Bronchial epithelial cell (primary cell): ENCODE data around the gene CLRN3. TPM values are rescaled to one million over a fixed set of nuclear protein-coding genes. Genes with fewer than 3 reads are reported as not detected.

Experiments
- DNase-seq: peaks from one replicate; pipeline ENCODE4 v3.0.0-alpha.2; 2010; ENCODE audit warnings: low read depth
- FAIRE-seq: peaks from 2 replicates; lab custom pipeline; 2011; peaks lifted over from hg19 to GRCh38; lab: Jason Lieb, UNC
- H3K27me3 ChIP-seq: 2 replicates; pipeline ENCODE4 v1.5.1; 2011; ENCODE audit warnings: low read length; ENCODE audit not compliant: control insufficient read depth, insufficient read depth
- H3K36me3 ChIP-seq: 2 replicates; pipeline ENCODE4 v1.5.1; 2011; ENCODE audit warnings: low read length; ENCODE audit not compliant: control insufficient read depth, insufficient read depth
- H3K4me3 ChIP-seq: 2 replicates; pipeline ENCODE4 v1.5.1; 2011; ENCODE audit warnings: mild to moderate bottlenecking, low read depth, low read length, control low read depth
- total RNA-seq: library from RNA; depleted of rRNA; stranded (reverse); fragments of >200 nt; gene quantifications from 2 replicates; pipeline ENCODE4 v1.2.1, GENCODE V29; 2014
- TF ChIP-seq, protein P1 (sequence below): IDR thresholded peaks from 2 replicates; pipeline ENCODE4 v1.5.1; 2011; ENCODE audit warnings: mild to moderate bottlenecking, moderate library complexity, low read length, control low read depth, inconsistent platforms; ENCODE audit not compliant: insufficient read depth, severe bottlenecking

CLRN3 gene
- total RNA-seq, 1 donor from 2014 or later = not detected

DNA sequence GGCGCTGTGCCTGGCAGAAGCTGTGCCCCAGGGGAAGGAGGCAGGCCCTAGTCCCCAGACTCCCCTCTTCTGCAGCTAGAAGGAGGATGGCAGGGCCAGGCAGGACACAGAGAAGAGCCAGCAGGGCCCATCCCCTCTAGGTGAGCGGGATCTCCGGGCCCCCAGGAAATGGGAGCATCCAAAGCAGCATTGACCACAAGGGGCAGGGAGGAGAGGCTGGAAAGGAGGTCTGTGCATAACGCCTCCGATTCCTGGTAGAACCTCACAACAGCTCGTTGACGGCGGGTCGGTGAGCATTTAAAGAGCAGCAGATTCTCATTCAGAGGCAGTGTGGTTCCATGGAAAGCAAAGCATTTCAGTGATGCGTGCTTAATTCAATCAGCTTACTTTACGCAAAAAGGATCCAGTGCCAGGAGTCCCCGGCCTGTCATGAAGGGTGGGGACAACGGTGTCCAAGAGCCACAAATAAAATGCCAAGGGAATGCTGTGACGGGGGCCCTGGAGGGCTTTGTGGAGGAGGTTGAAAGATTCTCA lies 41.0 kb downstream of the CLRN3 start:
- no peak for FAIRE-seq
- TF ChIP-seq, protein P1, sequence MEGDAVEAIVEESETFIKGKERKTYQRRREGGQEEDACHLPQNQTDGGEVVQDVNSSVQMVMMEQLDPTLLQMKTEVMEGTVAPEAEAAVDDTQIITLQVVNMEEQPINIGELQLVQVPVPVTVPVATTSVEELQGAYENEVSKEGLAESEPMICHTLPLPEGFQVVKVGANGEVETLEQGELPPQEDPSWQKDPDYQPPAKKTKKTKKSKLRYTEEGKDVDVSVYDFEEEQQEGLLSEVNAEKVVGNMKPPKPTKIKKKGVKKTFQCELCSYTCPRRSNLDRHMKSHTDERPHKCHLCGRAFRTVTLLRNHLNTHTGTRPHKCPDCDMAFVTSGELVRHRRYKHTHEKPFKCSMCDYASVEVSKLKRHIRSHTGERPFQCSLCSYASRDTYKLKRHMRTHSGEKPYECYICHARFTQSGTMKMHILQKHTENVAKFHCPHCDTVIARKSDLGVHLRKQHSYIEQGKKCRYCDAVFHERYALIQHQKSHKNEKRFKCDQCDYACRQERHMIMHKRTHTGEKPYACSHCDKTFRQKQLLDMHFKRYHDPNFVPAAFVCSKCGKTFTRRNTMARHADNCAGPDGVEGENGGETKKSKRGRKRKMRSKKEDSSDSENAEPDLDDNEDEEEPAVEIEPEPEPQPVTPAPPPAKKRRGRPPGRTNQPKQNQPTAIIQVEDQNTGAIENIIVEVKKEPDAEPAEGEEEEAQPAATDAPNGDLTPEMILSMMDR = no peak
- Histone ChIP-seq H3K4me3 (no peak overlapping the region), H3K27me3 (no peaks in the 10 kb centered on the region), H3K36me3 (no peaks in the 10 kb centered on the region)
- DNase-seq = no peak

DNA sequence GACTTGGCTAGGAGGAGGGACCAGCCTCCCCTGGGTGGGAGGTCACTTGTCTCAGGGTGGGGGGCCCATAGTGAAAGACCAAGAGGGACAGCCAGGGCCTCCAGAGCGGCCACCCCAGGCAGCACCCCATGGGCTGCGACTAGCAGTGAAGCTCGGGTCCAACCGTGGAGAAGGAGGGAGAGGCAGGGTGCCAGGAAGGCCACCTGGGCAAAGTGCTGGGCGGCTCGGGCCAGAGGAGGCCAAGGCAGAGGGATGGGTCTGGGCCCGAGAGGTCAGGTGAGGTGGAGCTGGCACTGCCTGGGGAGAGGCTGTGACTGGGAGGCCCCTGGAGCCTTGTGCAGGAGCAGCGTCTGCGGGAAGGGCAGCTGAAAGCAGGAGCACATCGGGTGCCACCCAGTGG lies 41.8 kb downstream of the CLRN3 start:
- DNase-seq (no peak), FAIRE-seq (no peak)
- Histone ChIP-seq H3K27me3 (no peaks in the 10 kb centered on the region), H3K4me3 (no peak overlapping the region), H3K36me3 (no peaks in the 10 kb centered on the region)
- TF ChIP-seq, protein P1 = no peak

DNA sequence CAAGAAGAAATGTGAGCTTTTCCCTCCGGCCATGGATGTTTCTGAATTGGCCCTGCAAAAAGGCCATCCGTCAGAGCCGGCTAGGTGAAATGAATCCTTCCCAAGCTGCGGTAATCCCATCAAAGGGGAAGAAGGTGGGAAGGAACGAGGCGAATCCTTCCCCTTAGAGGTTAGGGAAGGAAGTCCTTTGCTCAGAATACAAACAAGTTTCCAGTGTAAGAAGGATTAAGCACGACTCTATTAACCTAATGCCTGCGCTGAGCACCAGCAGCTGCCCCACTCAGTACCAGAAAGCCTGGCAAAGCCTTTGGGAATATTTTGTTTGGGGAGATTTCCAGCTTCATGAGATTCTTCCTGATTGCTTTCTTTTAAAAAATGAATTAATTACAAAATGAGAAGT lies 42.8 kb downstream of the CLRN3 start:
- TF ChIP-seq, protein P1 = no peak
- DNase-seq (no peak), FAIRE-seq (no peak)
- Histone ChIP-seq H3K27me3 (no peaks in the 10 kb centered on the region), H3K36me3 (no peaks in the 10 kb centered on the region), H3K4me3 (no peak overlapping the region)

DNA sequence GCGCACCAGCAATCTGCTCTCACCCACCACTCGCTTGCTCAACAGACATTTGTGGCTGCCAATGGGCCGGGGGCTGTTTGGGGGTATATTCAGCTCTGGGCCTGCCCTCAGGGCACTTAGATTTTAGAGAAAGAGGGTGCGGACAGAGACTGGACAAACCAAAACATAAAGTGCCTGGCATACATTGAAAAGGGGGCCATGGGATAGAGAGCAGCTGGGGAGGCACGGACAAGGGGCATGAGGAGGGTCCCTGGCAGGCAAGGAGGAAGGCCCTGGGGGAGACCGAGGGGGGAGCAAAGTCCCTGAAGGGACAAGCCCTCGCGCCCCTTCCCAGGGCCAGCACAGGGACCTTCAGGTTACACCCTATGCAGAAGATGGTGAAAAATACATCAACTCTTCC lies 43.5 kb downstream of the CLRN3 start:
- H3K36me3 ChIP-seq = no peaks in the 10 kb centered on the region
- no peaks in the 10 kb centered on the region for H3K27me3 ChIP-seq
- DNase-seq (no peak), FAIRE-seq (no peak)
- TF ChIP-seq, protein P1 = no peak
- no peak overlapping the region for H3K4me3 ChIP-seq

DNA sequence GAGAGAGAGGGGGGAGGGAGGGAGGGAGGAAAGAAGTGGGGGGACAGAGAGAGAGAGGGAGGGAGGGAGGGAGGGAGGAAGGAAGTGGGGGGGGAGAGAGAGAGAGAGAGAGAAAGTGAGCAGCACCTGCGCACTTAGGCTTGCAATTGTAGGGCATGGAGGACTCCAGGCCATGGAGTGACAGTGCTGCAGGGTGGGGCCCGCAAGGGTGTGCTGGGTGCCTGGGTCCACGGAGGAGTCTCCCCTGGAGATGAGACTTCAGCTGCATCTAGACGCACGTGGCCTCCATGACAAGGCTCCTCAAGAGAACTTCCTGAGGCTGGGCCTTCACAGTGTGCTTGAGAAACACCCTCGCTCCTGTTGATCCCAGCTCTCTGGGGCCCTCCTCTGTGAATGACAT lies 44.5 kb downstream of the CLRN3 start:
- Histone ChIP-seq H3K36me3 (no peaks in the 10 kb centered on the region), H3K27me3 (no peaks in the 10 kb centered on the region), H3K4me3 (no peak overlapping the region)
- FAIRE-seq (no peak), DNase-seq (no peak)
- TF ChIP-seq, protein P1 = no peak

DNA sequence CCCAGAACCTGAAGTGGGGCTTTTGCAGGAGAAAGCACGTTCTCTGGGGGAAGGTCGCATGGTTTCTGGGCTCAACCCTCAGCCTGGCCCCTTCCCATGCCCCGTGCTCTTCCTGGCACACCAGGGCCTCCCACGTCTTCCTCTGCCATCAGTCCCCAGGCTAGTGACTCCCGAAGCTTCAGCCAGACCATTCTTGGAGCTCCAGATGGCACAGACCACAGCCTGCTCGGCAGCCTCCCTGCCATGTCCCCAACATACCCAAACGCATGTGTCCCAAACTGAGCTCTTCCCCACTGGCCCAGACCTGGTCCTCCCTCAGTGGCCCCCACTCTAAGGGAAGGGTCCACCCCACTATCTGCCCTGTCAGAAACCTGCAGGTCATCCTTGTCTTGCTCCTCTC lies 47.0 kb downstream of the CLRN3 start:
- TF ChIP-seq, protein P1 = no peak
- H3K36me3 ChIP-seq = no peaks in the 10 kb centered on the region
- H3K27me3 ChIP-seq = peaks cover 1% of the 10 kb centered on the region
- FAIRE-seq = no peak
- no peak overlapping the region for H3K4me3 ChIP-seq
- no peak for DNase-seq
